Fibroblast of lung (primary cell): Measurements from ENCODE around the gene PYGO2. TPM values are rescaled to one million over a fixed set of nuclear protein-coding genes. Genes with fewer than 3 reads are reported as not detected.
A peak's percentile ranks its signal among the peaks of the same experiment; 100 is the strongest.

Experiments
- DNase-seq, 2 donors: peaks; one replicate each; pipeline versions ENCODE4 v3.0.0 to v3.0.0-alpha.2; 2010; ENCODE audit warnings: low read depth in 2 of 2
- H2AFZ ChIP-seq: 2 replicates; pipeline ENCODE4 v1.5.1; 2012; ENCODE audit warnings: low read length, control low read depth, inconsistent platforms
- H3K27ac ChIP-seq: 2 replicates; pipeline ENCODE4 v1.5.1; 2011; ENCODE audit warnings: low read length, control low read depth; ENCODE audit not compliant: insufficient read depth
- H3K27me3 ChIP-seq: 2 replicates; pipeline ENCODE4 v1.5.1; 2011; ENCODE audit warnings: mild to moderate bottlenecking, low read length; ENCODE audit not compliant: control insufficient read depth, insufficient read depth
- H3K36me3 ChIP-seq: 2 replicates; pipeline ENCODE4 v1.5.1; 2011; ENCODE audit warnings: low read length; ENCODE audit not compliant: control insufficient read depth, insufficient read depth
- H3K4me1 ChIP-seq: 2 replicates; pipeline ENCODE4 v1.5.1; 2011; ENCODE audit warnings: low read length; ENCODE audit not compliant: control insufficient read depth, insufficient read depth; ENCODE audit errors: extremely low read depth
- H3K4me2 ChIP-seq: 2 replicates; pipeline ENCODE4 v1.5.1; 2011; ENCODE audit warnings: low read length, control low read depth; ENCODE audit not compliant: insufficient read depth; ENCODE audit errors: extremely low read depth
- H3K4me3 ChIP-seq, 4 experiments: fragments of 200-600 bp in 1 of 4; sonication (generic) in 1 of 4; replicated peaks in 1 of 4; 2 replicates each; pipeline ENCODE4 v1.5.1; 2011 to 2016; ENCODE audit warnings: low read length in 4 of 4, low read depth in 3 of 4, mild to moderate bottlenecking in 3 of 4, control low read depth in 2 of 4, inconsistent platforms in 1 of 4, mixed read lengths in 1 of 4; ENCODE audit not compliant: insufficient read depth in 1 of 4; ENCODE audit errors: control extremely low read depth in 1 of 4
- H3K79me2 ChIP-seq: 2 replicates; pipeline ENCODE4 v1.5.1; 2012; ENCODE audit warnings: mild to moderate bottlenecking, low read length, inconsistent platforms; ENCODE audit not compliant: control insufficient read depth, insufficient read depth
- H3K9ac ChIP-seq: 2 replicates; pipeline ENCODE4 v1.5.1; 2011; ENCODE audit warnings: mild to moderate bottlenecking, low read length, control low read depth; ENCODE audit not compliant: insufficient read depth
- H3K9me3 ChIP-seq: 2 replicates; pipeline ENCODE4 v1.5.1; 2012; ENCODE audit warnings: low read depth, low read length; ENCODE audit not compliant: control insufficient read depth, insufficient read depth
- H4K20me1 ChIP-seq: 2 replicates; pipeline ENCODE4 v1.5.1; 2011; ENCODE audit warnings: low read length; ENCODE audit not compliant: control insufficient read depth, insufficient read depth; ENCODE audit errors: extremely low read depth
- CTCF ChIP-seq, 2 donors: IDR thresholded peaks in 1 of 2; conservative IDR thresholded peaks in 1 of 2; 1 replicate in 1 of 2; 2 replicates in 1 of 2; pipeline ENCODE4 v1.5.1; 2011 to 2012; ENCODE audit warnings: low read length in 2 of 2, control low read depth in 1 of 2, inconsistent platforms in 1 of 2, low read depth in 1 of 2, mild to moderate bottlenecking in 1 of 2
- EZH2 ChIP-seq: IDR thresholded peaks from 2 replicates; pipeline ENCODE4 v1.5.1; 2012; ENCODE audit warnings: low read length, control low read depth, mild to moderate bottlenecking; ENCODE audit errors: missing control alignments
- polyA plus RNA-seq, 2 donors: library from polyadenylated mRNA; depleted of rRNA in 1 of 2; stranded (reverse) in 1 of 2; unstranded in 1 of 2; fragments of >200 nt; gene quantifications; 2 replicates each; pipeline ENCODE4 v1.2.1, GENCODE V29; 2011 to 2012; ENCODE audit warnings: missing spikeins in 1 of 2
- total RNA-seq: library from RNA; depleted of rRNA; stranded (reverse); fragments of >200 nt; gene quantifications from 2 replicates; pipeline ENCODE4 v1.2.1, GENCODE V29; 2014

The PYGO2 gene
- total and polyA plus RNA-seq, 2 donors (not counting 1 experiment from before 2014, with no cell fraction given), result 15.3 to 28.1 TPM

- DNase-seq, result peak; percentile 25 to 35
- Histone ChIP-seq H3K4me3 (peak within 1 kb of the TSS; percentile 86 to 96 (median 91)), H3K4me2 (peak within 1 kb of the TSS; percentile 92), H2AFZ (peak within 1 kb of the TSS; percentile 98), H3K9me3 (no peaks in the 10 kb centered on the region), H3K36me3 (no peaks in the 10 kb centered on the region), H3K4me1 (peaks cover 26% of the 10 kb centered on the region), H3K9ac (peak within 1 kb of the TSS; percentile 71), H3K27me3 (no peaks in the 10 kb centered on the region), H3K79me2 (peaks cover 16% of the 10 kb centered on the region), H4K20me1 (no peaks in the 10 kb centered on the region), H3K27ac (peak within 1 kb of the TSS; percentile 84)
- TF ChIP-seq EZH2 (no peak), CTCF (conservative IDR thresholded peaks at IDR 0.05 in 1 of 2, IDR thresholded peaks at IDR 0.05 in 1 of 2; ENCODE audit: low read depth in 1 of 2, low read length in 2 of 2) (no peak)
Measured at GRCh38 chr1:155002464-155003226, 41.1 kb upstream of the PYGO2 start, which contains the start of gene ZBTB7B. ZBTB7B (plus strand) TSS chr1:155002802; CDS start chr1:155014661, 11,859 bp downstream.

GRCh38 chr1:155001675-155002463 is 40.3 kb upstream of the PYGO2 start:
- peak overlapping the region; percentile 71 for H3K9ac ChIP-seq
- H3K9me3 ChIP-seq, result no peaks in the 10 kb centered on the region
- H3K4me3 ChIP-seq, result peak overlapping the region; percentile 57 to 86 (median 72)
- H3K27me3 ChIP-seq, result no peaks in the 10 kb centered on the region
- DNase-seq, result peak; percentile 99
- H4K20me1 ChIP-seq, result no peaks in the 10 kb centered on the region
- TF ChIP-seq EZH2 (no peak), CTCF (conservative IDR thresholded peaks at IDR 0.05 in 1 of 2, IDR thresholded peaks at IDR 0.05 in 1 of 2; ENCODE audit: low read depth in 1 of 2, low read length in 2 of 2) (peak; percentile 60)
- H3K4me2 ChIP-seq, result peak overlapping the region; percentile 92
- peaks cover 26% of the 10 kb centered on the region for H3K4me1 ChIP-seq
- H3K27ac ChIP-seq, result peak overlapping the region; percentile 80
- H3K36me3 ChIP-seq, result no peaks in the 10 kb centered on the region
- peak overlapping the region; percentile 98 for H2AFZ ChIP-seq
- H3K79me2 ChIP-seq, result peaks cover 13% of the 10 kb centered on the region

GRCh38 chr1:155001425-155001674 is 39.8 kb upstream of the PYGO2 start:
- no peaks in the 10 kb centered on the region for H3K27me3 ChIP-seq
- peak overlapping the region; percentile 57 to 86 (median 72) for H3K4me3 ChIP-seq
- peak overlapping the region; percentile 80 for H3K27ac ChIP-seq
- peak overlapping the region; percentile 26 for H2AFZ ChIP-seq
- peaks cover 26% of the 10 kb centered on the region for H3K4me1 ChIP-seq
- no peaks in the 10 kb centered on the region for H3K9me3 ChIP-seq
- H4K20me1 ChIP-seq, result no peaks in the 10 kb centered on the region
- peaks cover 13% of the 10 kb centered on the region for H3K79me2 ChIP-seq
- peak overlapping the region; percentile 91 for H3K4me2 ChIP-seq
- TF ChIP-seq EZH2 (no peak), CTCF (conservative IDR thresholded peaks at IDR 0.05 in 1 of 2, IDR thresholded peaks at IDR 0.05 in 1 of 2; ENCODE audit: low read depth in 1 of 2, low read length in 2 of 2) (no peak)
- no peaks in the 10 kb centered on the region for H3K36me3 ChIP-seq
- DNase-seq, result no peak
- peak overlapping the region; percentile 71 for H3K9ac ChIP-seq
